Kidney tubule cell (primary cell): ENCODE measurements around the gene TBATA.

Source experiments
- DNase-seq: peaks from one replicate; pipeline ENCODE4 v3.0.0-alpha.2; 2018; ENCODE audit warnings: low spot score

The TBATA gene, protein sequence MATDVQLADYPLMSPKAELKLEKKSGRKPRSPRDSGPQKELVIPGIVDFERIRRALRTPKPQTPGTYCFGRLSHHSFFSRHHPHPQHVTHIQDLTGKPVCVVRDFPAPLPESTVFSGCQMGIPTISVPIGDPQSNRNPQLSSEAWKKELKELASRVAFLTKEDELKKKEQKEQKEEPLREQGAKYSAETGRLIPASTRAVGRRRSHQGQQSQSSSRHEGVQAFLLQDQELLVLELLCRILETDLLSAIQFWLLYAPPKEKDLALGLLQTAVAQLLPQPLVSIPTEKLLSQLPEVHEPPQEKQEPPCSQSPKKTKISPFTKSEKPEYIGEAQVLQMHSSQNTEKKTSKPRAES

GRCh38 chr10:70785190-70785589 lies at the start of gene TBATA:
Gene TBATA, minus strand, starts transcription at chr10:70785377. Its CDS starts 1,998 bp downstream, at chr10:70783379.
- no peak for DNase-seq

DNA sequence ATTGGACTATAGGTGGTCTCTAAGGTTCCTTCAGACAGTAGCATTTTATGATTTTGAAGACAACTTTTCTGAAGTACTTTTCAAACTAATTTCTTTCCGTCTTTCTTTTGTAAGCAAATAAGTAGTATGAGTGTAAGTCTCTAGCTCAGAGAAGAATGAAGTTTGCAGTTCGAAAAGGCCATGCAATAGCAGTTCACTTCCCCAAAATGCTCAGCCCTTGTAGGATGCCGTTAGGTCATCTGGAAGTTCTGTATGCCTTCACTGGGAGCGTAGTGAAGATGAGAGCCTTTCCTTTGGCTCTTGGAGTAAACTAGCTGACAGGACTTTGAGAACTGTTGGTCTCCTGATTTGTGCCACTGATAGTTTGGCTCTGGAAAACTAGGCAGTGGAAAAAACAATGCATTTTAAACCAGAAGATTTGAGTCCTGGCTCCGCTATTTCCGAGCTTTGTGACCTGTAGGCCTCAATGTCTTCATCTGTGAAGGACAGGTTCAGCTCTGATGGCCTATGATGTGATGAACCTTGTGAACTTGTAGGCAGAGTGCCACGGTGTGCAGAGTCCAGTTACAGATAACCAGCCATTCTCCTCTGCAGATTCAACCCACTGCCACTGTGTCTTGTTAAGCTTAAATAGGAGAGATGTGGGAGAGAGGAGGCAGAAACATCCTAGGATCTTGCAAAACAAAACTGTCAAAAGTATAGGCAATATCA lies 49.4 kb upstream of the TBATA start:
- no peak for DNase-seq

DNA sequence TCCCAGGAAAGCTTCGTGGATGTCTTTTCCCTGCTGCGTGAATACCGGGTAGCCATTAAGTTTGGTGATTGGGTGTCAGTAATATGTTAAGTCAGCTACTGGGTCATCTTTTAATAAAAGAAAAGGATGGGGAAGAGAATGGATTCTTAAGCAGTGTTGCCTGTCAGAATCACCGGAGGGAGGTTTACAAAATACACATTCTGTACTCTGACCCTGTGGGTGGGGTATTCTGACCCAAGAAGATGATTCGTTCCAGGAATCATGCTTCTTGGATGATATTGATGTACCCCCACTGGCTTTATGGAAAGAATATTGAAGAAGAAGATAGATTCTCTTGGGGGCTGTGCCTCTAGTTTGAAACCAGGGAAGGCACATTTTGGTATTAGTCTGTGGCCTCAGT lies 48.8 kb upstream of the TBATA start:
- no peak for DNase-seq

- no peak for DNase-seq
Observed at GRCh38 chr10:70833601-70834000, 48.4 kb upstream of the TBATA start.

- DNase-seq, result peak; percentile 86
Observed at GRCh38 chr10:70832852-70833528, 47.8 kb upstream of the TBATA start.

DNA sequence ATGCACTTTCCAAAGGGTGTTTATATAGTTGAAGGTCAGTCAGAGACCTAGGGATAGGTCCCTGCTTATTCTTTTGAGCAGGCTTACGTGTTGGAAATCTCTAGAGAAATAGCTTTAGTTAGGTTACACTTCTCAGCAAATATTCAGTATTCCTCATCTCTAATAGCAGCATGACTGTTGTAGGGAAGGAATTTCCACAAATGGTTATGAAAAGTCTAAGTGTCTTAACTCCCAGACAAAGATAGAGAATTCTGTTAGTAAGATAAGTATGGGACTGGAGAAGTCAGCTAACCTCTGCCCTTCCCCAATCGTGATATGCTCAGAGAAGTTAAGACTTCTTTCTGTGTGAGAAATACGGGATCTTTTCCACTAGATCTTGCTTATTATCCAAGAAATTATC lies 47.0 kb upstream of the TBATA start:
- DNase-seq, result no peak

DNA sequence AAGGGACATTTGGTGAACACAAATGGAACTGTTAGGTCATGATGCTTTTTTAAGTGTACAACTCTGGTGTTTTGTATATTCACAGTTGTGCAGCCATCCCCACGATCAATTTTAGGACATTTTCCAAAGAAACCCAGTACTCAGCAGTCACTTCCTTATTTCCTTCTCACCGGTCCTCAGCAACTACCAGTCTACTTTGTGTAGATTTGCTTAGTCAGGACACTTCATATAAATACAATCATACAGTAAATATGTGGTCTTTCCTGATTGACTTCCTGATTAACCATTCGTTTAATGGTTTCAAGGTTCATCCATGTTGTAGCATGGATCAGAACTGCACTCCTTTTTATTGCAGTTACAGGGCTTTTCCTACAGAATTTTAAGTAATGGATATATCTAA lies 45.0 kb upstream of the TBATA start:
- peak; percentile 71 for DNase-seq

DNA sequence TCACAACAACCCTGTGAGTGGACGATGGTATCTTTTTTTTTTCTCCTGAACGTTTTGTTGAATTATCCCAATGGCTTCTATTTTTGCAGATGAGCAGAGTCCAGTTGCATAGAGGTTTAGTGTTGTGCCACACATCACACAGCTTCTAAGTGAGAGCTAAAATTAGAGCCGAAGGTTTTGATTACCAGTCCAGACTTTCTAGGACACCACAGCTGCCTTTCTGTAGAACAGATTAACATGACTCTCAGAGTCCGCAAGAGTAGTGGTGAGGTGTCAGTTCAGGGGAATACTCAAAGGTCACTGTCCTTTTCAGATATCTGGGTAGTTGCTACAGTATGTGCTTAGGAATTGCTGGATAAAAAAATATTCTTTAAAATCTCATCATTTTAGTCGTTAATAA lies 44.4 kb upstream of the TBATA start:
- no peak for DNase-seq

DNA sequence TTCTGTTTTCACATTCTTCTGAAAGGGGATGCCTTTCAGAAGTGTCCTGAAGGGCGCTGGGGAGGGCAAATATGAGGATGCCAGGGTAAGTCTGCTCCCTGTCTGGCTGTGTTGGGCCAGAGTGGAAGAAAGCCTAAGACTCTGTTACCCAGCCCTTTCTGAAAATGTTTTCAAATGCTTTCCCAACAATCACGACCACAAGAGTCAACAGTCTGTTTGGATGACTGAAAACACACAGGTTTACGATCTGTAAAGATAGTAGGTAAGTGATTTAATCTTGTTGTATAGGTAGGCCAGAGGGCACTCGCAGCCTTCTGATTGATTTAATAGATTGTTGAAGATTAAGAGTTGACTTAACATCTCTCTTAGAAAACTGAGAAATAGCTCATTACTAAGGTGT lies 43.7 kb upstream of the TBATA start:
- DNase-seq, result no peak

GRCh38 chr10:70827086-70827757 lies 42.0 kb upstream of the TBATA start:
- no peak for DNase-seq

GRCh38 chr10:70822076-70822820 lies 37.1 kb upstream of the TBATA start:
- DNase-seq, result no peak

- peak; percentile 38 for DNase-seq
Observed at GRCh38 chr10:70820976-70821750, 36.0 kb upstream of the TBATA start.

GRCh38 chr10:70816220-70816894 lies 31.2 kb upstream of the TBATA start:
- DNase-seq, result peak; percentile 91

GRCh38 chr10:70815504-70816219 lies 30.5 kb upstream of the TBATA start, which contains the start of gene SGPL1:
Gene SGPL1, plus strand, starts transcription at chr10:70815948. Its CDS starts 906 bp downstream, at chr10:70816854.
- DNase-seq, result peak; percentile 88

DNA sequence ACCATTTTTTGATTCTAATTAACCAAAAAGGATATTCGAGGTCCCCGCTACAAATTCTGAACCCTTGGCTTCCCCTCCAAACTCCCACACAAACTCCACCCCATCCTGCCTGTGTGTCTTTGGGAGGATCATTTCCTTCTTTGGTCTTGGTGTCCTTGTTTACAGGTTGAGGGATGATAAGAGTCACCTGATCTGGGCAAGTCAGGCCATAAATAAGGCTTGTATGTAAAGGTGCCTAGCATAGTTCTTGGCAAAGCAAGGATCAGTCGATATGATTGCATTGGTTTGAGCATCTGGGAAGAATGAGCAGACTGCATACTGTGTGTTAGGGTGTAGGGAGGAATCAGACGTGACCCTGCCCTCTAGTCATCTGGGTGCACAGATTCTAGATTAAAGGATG lies 28.9 kb upstream of the TBATA start:
- no peak for DNase-seq

GRCh38 chr10:70812814-70813213 lies 27.6 kb upstream of the TBATA start:
- DNase-seq, result no peak

DNA sequence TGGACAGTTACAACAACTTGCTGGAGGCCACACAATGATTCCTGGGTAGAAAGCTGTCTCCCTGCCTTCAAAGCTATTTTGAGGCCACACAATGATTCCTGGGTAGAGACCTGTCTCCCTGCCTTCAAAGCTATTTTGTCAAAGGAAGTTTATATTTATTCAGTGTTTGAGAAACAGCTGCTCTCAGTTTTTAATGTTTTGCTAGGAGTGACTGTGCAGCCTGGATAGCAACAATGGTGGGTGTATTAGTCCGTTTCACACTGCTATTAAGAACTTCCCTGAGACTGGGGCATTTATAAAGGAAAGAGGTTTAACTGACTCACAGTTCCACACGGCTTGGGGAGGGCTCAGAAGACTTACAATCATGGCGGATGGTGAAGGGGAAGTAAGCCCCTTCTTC lies 26.7 kb upstream of the TBATA start:
- DNase-seq, result no peak

DNA sequence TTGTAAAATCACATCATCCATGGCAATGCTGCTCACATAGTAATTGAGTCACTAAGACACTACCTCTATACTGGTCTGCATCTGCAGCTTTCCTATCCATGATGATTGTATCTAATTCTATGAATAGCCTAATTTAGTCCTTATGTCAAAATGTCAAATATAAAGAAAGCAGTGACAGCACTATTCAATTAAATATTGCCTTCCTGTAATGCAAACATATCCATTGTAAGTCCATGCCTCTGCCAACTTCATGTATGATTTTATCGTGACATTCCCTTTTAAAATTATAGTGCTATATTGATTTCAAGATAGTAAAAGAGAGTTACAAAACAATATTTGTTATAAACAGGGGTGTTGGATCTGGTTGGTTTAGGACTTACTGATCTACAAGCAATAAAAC lies 25.8 kb upstream of the TBATA start:
- no peak for DNase-seq

GRCh38 chr10:70809726-70810125 lies 24.5 kb upstream of the TBATA start:
- DNase-seq, result no peak
